ENCODE results near the gene PRR15.

Gene PRR15

GRCh38 chr7:29611941-29612544 is 48.4 kb downstream of the PRR15 start:
- DNase-seq: no peak

GRCh38 chr7:29612596-29612995 is 49.0 kb downstream of the PRR15 start:
- DNase-seq: no peak

- DNase-seq: no peak
Observed at GRCh38 chr7:29613100-29613499, 49.5 kb downstream of the PRR15 start.

GRCh38 chr7:29614229-29614628 is 50.6 kb downstream of the PRR15 start:
- DNase-seq: no peak
